HEK293T (cell line): ENCODE data around the gene UBA5.

Source experiments
- BHLHE40 ChIP-seq: fragments of 450-650 bp; IDR thresholded peaks from 2 replicates; pipeline ENCODE4 v1.6.1; 2016; ENCODE audit warnings: mild to moderate bottlenecking, moderate library complexity, borderline replicate concordance
- ELF4 ChIP-seq: fragments of 450-650 bp; IDR thresholded peaks from 2 replicates; pipeline ENCODE4 v1.6.1; 2017; ENCODE audit warnings: antibody characterized with exemption
- FOXA1 ChIP-seq: fragments of 450-650 bp; IDR thresholded peaks from 2 replicates; pipeline ENCODE4 v1.6.1; 2016; ENCODE audit warnings: mild to moderate bottlenecking
- FOXM1 ChIP-seq: fragments of 450-650 bp; IDR thresholded peaks from 2 replicates; pipeline ENCODE4 v1.6.1; 2017; ENCODE audit warnings: mild to moderate bottlenecking, borderline replicate concordance
- HDGF ChIP-seq: fragments of 450-650 bp; IDR thresholded peaks from 2 replicates; pipeline ENCODE4 v1.6.1; 2017; ENCODE audit warnings: antibody characterized with exemption, borderline replicate concordance
- SP1 ChIP-seq: fragments of 450-650 bp; IDR thresholded peaks from 2 replicates; pipeline ENCODE4 v1.6.1; 2017
- ZNF384 ChIP-seq: fragments of 450-650 bp; IDR thresholded peaks from 2 replicates; pipeline ENCODE4 v1.6.1; 2016

DNA sequence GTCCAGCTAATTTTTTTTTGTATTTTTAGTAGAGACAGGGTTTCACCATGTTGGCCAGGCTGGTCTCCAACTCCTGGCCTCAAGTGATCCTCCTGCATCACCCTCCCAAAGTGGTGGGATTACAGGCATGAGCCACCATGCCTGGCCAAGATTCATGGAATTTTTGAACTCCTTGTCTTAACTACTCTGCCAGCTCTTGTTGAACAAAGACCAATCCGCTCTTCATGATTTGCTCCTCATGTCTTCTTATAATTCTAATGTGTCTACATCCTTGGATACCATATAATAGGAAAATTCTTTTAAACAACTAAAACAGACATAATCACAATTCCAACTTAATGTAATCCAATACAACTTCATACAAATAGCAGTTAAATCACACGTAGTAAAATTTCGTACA, 21.3 kb downstream of the UBA5 start:
- TF ChIP-seq SP1 (no peak), HDGF (no peak), FOXM1 (no peak), ZNF384 (no peak), ELF4 (no peak), BHLHE40 (no peak), FOXA1 (no peak)
